A549 (cell line): ENCODE data around the gene DEDD2. TPM values are rescaled to one million over a fixed set of nuclear protein-coding genes. Genes with fewer than 3 reads are reported as not detected.

ENCODE experiments used
- ATAC-seq, 2 experiments: fragments of 200-7000 bp in 1 of 2; fragments of >200 bp in 1 of 2; cut with Nextera tagmentation in 1 of 2; cut with Tn5 transposase in 1 of 2; 3 replicates each; pipeline versions ENCODE4 v1.8.0 to v1.9.1; 2018 to 2020; ENCODE audit warnings: mild to moderate bottlenecking in 1 of 2, moderate library complexity in 1 of 2
- CTCF ChIA-PET: fragments of 300-600 bp; sonication (Branson Sonifier 250); formaldehyde crosslinking; extraction: SDS; loops from one replicate; lab custom pipeline; 2021; ENCODE audit warnings: antibody characterized with exemption, inconsistent platforms; lab: Yijun Ruan, JAX
- POLR2A ChIA-PET: fragments of 350-600 bp; formaldehyde crosslinking; extraction: SDS; loops from one replicate; lab custom pipeline; 2021; ENCODE audit warnings: antibody characterized with exemption, inconsistent platforms; lab: Yijun Ruan, JAX
- DNase-seq, 2 experiments: peaks; one replicate each; pipeline versions ENCODE4 v3.0.0 to v3.0.0-alpha.2; 2011 to 2016; ENCODE audit warnings: low read depth in 1 of 2, low spot score in 1 of 2
- FAIRE-seq: peaks from 2 replicates; lab custom pipeline; 2011; peaks lifted over from hg19 to GRCh38; lab: Jason Lieb, UNC
- H3K27ac ChIP-seq, 2 experiments: fragments of >200 bp; sonication (Bioruptor Twin); formaldehyde crosslinking; 3 replicates each; pipeline ENCODE4 v1.5.1; 2016 to 2017
- H3K4me1 ChIP-seq: fragments of >200 bp; sonication (Bioruptor Twin); formaldehyde crosslinking; 3 replicates; pipeline ENCODE4 v1.6.1; 2016
- H3K4me2 ChIP-seq: fragments of >200 bp; sonication (Bioruptor Twin); formaldehyde crosslinking; 3 replicates; pipeline ENCODE4 v1.6.1; 2016
- H3K4me3 ChIP-seq: fragments of >200 bp; sonication (Bioruptor Twin); formaldehyde crosslinking; 3 replicates; pipeline ENCODE4 v1.5.1; 2016
- H3K9me3 ChIP-seq: fragments of >200 bp; sonication (Bioruptor Twin); formaldehyde crosslinking; 3 replicates; pipeline ENCODE4 v1.6.1; 2016
- CEBPB ChIP-seq, 2 experiments: fragments of >200 bp in 1 of 2; sonication (Bioruptor Twin) in 1 of 2; formaldehyde crosslinking in 1 of 2; IDR thresholded peaks; 2 replicates each; pipeline ENCODE4 v1.6.1; 2012 to 2016
- CTCF ChIP-seq: fragments of >200 bp; sonication (Bioruptor Twin); formaldehyde crosslinking; IDR thresholded peaks from 3 replicates; pipeline ENCODE4 v1.5.1; 2016
- EP300 ChIP-seq, 2 experiments: fragments of >200 bp; sonication (Bioruptor Twin); formaldehyde crosslinking; IDR thresholded peaks; 2 replicates in 1 of 2; 3 replicates in 1 of 2; pipeline ENCODE4 v1.6.1; 2016 to 2017
- ESRRA ChIP-seq: fragments of 150-350 bp; IDR thresholded peaks from 2 replicates; pipeline ENCODE4 v1.6.1; 2014; ENCODE audit warnings: mild to moderate bottlenecking, low read length, borderline replicate concordance
- JUN ChIP-seq, 2 experiments: fragments of >200 bp; sonication (Bioruptor Twin); formaldehyde crosslinking; IDR thresholded peaks; 2 replicates in 1 of 2; 3 replicates in 1 of 2; pipeline ENCODE4 v1.6.1; 2016 to 2017
- KDM1A ChIP-seq: fragments of 200-600 bp; sonication (generic); IDR thresholded peaks from 2 replicates; pipeline ENCODE4 v1.6.1; 2016; ENCODE audit warnings: low read depth, mild to moderate bottlenecking
- MAFK ChIP-seq: fragments of 450-650 bp; IDR thresholded peaks from 2 replicates; pipeline ENCODE4 v1.6.1; 2014; ENCODE audit not compliant: partially characterized antibody
- MYC ChIP-seq: IDR thresholded peaks from 2 replicates; pipeline ENCODE4 v1.6.1; 2012; ENCODE audit warnings: mild to moderate bottlenecking, inconsistent platforms, low read length, improper control_type of control experiment, borderline replicate concordance
- NFE2L2 ChIP-seq: fragments of 150-350 bp; conservative IDR thresholded peaks from 2 replicates; pipeline ENCODE4 v1.6.1; 2014; ENCODE audit warnings: low read length
- RAD21 ChIP-seq, 2 experiments: fragments of >200 bp in 1 of 2; sonication (Bioruptor Twin) in 1 of 2; formaldehyde crosslinking in 1 of 2; IDR thresholded peaks in 1 of 2; conservative IDR thresholded peaks in 1 of 2; 2 replicates in 1 of 2; 3 replicates in 1 of 2; pipeline ENCODE4 v1.6.1; 2012 to 2018; ENCODE audit warnings: inconsistent platforms in 1 of 2
- REST ChIP-seq: fragments of 200-600 bp; sonication (generic); IDR thresholded peaks from 2 replicates; pipeline ENCODE4 v1.6.1; 2016; ENCODE audit warnings: antibody characterized with exemption, mild to moderate bottlenecking, moderate library complexity
- TFCP2L1 ChIP-seq: fragments of 250-450 bp; sonication (Bioruptor Pico); IDR thresholded peaks from 2 replicates; pipeline ENCODE4 v1.5.0; 2021; ENCODE audit warnings: mild to moderate bottlenecking
- USF2 ChIP-seq: fragments of 450-650 bp; IDR thresholded peaks from 2 replicates; pipeline ENCODE4 v1.6.1; 2014; ENCODE audit warnings: antibody characterized with exemption
- ZC3H11A ChIP-seq: fragments of 450-650 bp; IDR thresholded peaks from 2 replicates; pipeline ENCODE4 v1.6.1; 2014; ENCODE audit warnings: antibody characterized with exemption, mild to moderate bottlenecking
- ZNF302 ChIP-seq: fragments of 250-450 bp; sonication (Bioruptor Pico); IDR thresholded peaks from 2 replicates; pipeline ENCODE4 v1.9.0; 2021; ENCODE audit warnings: inconsistent platforms, mild to moderate bottlenecking, moderate library complexity
- WGBS: methylation state at CpG from one replicate; pipeline ENCODE4 v1.1.6; 2017; ENCODE audit errors: missing lambda C conversion rate; 5-methylcytosine and 5-hydroxymethylcytosine counted together
- polyA plus RNA-seq, 4 experiments: library from polyadenylated mRNA; depleted of rRNA in 3 of 4; stranded (reverse); fragments of >200 nt; fragmentation: RNase III in 1 of 4; extraction: RNeasy Plus Mini Kit Qiagen cat#74134 plus additional on column Dnase treatment in 1 of 4; gene quantifications; 2 replicates in 3 of 4; 3 replicates in 1 of 4; pipeline ENCODE4 v1.2.3, GENCODE V29; 2011 to 2017
- TF ChIP-seq, protein P1 (sequence below): IDR thresholded peaks from 2 replicates; pipeline ENCODE4 v1.6.1; 2012
- TF ChIP-seq, protein P2 (sequence below): IDR thresholded peaks from 2 replicates; pipeline ENCODE4 v1.6.1; 2012

The DEDD2 gene
- polyA plus RNA-seq, 2 of the 4 experiments (the other 2 are of a cell fraction), result 30.8 to 54.1 TPM

DNA sequence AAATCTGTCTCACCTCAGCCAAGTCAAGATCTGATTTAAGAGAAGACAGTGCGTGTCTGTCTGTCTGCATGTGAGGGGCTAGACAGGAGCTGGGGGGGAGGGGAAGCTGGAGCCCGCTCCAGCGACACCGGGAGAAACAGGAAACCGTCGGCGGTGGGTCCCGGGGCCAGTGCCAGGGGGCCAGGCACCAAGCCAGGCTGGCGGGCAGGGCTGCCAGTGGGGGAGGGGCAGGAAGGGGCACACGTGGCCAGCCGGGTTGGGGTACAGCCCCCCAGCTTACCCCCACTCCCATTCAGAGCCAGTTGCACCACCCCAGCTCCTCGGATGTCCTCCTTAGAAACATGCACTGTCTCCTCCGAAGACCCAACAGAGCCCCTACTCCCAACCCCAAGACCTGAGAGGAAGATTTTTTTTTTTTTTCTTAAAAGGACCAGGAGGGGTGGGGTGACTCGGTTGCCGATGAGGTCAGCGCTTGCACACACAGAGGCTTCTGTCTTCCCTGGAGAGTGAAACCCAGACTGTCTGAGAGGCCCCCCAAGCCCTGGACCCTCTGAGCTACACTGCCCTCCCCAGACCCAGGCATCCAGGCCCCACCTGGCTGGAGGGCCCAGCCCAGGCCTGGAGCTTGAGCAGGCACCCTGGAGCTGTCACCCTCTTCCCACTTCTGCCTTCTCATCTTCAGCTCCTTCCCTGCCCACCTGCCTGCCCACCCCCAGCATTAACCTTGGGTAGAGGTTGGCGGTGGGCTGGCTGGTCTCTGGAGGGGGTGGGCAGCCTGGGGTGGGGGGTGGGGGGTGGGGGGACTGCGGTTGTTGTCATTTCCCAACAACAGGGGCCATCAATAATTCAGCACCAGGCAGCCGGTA, 33.4 kb upstream of the DEDD2 start:
- H3K27ac ChIP-seq, result peak overlapping the region; percentile 94 to 96
- peak overlapping the region; percentile 92 for H3K4me2 ChIP-seq
- H3K9me3 ChIP-seq, result no peaks in the 10 kb centered on the region
- peaks cover 70% of the 10 kb centered on the region for H3K4me1 ChIP-seq
- peak overlapping the region; percentile 94 for H3K4me3 ChIP-seq
- ATAC-seq (no peak), FAIRE-seq (no peak), DNase-seq (no peak)
- POLR2A ChIA-PET, result interaction anchor here (3.4 kb wide), 1 partner anchor 8 kb away, joined by 28 read pairs; the partner anchor contains the start of gene GSK3A
- WGBS, result 45% methylated on average over 18 of the region's 19 CpGs
- CTCF ChIA-PET, result interaction anchor here (0.6 to 21.7 kb wide), 16 partner anchors 8 to 151 kb away, joined by 3 to 616 read pairs (median 6); partner anchors contain the start of genes CIC, PAFAH1B3, POU2F2 and PRR19
- no peak; a peak in 1 of 5 replicates for TF ChIP-seq JUN (IDR thresholded peaks at IDR 0.05)
- no peak for TF ChIP-seq TFCP2L1 (CRISPR knock-in tag)
- TF ChIP-seq NFE2L2, result no peak
- TF ChIP-seq RAD21 (conservative IDR thresholded peaks at IDR 0.05 in 1 of 2, IDR thresholded peaks at IDR 0.05 in 1 of 2), result no peak
- no peak for TF ChIP-seq USF2
- TF ChIP-seq, protein P1, sequence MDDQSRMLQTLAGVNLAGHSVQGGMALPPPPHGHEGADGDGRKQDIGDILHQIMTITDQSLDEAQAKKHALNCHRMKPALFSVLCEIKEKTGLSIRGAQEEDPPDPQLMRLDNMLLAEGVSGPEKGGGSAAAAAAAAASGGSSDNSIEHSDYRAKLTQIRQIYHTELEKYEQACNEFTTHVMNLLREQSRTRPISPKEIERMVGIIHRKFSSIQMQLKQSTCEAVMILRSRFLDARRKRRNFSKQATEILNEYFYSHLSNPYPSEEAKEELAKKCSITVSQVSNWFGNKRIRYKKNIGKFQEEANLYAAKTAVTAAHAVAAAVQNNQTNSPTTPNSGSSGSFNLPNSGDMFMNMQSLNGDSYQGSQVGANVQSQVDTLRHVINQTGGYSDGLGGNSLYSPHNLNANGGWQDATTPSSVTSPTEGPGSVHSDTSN, result 0 out of 2 replicates have a peak, but pooled peaks have one; percentile 33
- no peak for TF ChIP-seq EP300 (IDR thresholded peaks at IDR 0.05)
- no peak for TF ChIP-seq CEBPB (IDR thresholded peaks at IDR 0.05)
- no peak for TF ChIP-seq CTCF
- no peak for TF ChIP-seq MAFK
- no peak for TF ChIP-seq KDM1A
- no peak for TF ChIP-seq ZC3H11A
- TF ChIP-seq, protein P2, sequence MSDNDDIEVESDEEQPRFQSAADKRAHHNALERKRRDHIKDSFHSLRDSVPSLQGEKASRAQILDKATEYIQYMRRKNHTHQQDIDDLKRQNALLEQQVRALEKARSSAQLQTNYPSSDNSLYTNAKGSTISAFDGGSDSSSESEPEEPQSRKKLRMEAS, result peak; percentile 52; the same call in 1 of the 2 replicates
- no peak for TF ChIP-seq REST
- TF ChIP-seq ESRRA, result no peak
- TF ChIP-seq ZNF302 (CRISPR knock-in tag), result no peak
- TF ChIP-seq MYC, result peak; percentile 31; the same call in 1 of the 2 replicates
